Bronchial epithelial cell (primary cell): ENCODE results near the gene DISC1. TPM values are rescaled to one million over a fixed set of nuclear protein-coding genes. Genes with fewer than 3 reads are reported as not detected.

Source experiments
- DNase-seq: peaks from one replicate; pipeline ENCODE4 v3.0.0-alpha.2; 2010; ENCODE audit warnings: low read depth
- FAIRE-seq: peaks from 2 replicates; lab custom pipeline; 2011; peaks lifted over from hg19 to GRCh38; lab: Jason Lieb, UNC
- H3K27me3 ChIP-seq: 2 replicates; pipeline ENCODE4 v1.5.1; 2011; ENCODE audit warnings: low read length; ENCODE audit not compliant: control insufficient read depth, insufficient read depth
- H3K36me3 ChIP-seq: 2 replicates; pipeline ENCODE4 v1.5.1; 2011; ENCODE audit warnings: low read length; ENCODE audit not compliant: control insufficient read depth, insufficient read depth
- H3K4me3 ChIP-seq: 2 replicates; pipeline ENCODE4 v1.5.1; 2011; ENCODE audit warnings: mild to moderate bottlenecking, low read depth, low read length, control low read depth
- total RNA-seq: library from RNA; depleted of rRNA; stranded (reverse); fragments of >200 nt; gene quantifications from 2 replicates; pipeline ENCODE4 v1.2.1, GENCODE V29; 2014
- TF ChIP-seq, protein P1 (sequence below): IDR thresholded peaks from 2 replicates; pipeline ENCODE4 v1.5.1; 2011; ENCODE audit warnings: mild to moderate bottlenecking, moderate library complexity, low read length, control low read depth, inconsistent platforms; ENCODE audit not compliant: insufficient read depth, severe bottlenecking

Gene DISC1
- total RNA-seq, 1 donor from 2014 or later = 0.79 TPM

DNA sequence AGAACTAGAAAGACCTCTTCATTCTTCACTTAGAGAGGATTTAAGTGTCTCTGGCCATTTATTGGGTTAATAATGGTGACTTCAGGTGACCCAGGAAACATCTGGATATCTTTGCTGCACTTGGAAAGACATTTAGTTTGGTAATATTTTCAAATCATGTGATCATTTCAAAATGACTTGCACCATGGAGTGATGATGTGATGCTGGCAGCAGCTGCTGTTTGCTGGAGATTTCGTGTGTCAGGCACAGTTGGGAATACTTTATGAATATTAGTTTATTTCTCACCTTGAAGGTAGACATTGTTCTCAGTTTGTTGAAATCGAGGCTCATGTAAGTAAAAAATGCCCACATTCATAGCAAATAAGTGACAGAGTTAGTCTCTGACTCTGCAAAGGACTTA lies 236.0 kb downstream of the DISC1 start:
- TF ChIP-seq, protein P1, sequence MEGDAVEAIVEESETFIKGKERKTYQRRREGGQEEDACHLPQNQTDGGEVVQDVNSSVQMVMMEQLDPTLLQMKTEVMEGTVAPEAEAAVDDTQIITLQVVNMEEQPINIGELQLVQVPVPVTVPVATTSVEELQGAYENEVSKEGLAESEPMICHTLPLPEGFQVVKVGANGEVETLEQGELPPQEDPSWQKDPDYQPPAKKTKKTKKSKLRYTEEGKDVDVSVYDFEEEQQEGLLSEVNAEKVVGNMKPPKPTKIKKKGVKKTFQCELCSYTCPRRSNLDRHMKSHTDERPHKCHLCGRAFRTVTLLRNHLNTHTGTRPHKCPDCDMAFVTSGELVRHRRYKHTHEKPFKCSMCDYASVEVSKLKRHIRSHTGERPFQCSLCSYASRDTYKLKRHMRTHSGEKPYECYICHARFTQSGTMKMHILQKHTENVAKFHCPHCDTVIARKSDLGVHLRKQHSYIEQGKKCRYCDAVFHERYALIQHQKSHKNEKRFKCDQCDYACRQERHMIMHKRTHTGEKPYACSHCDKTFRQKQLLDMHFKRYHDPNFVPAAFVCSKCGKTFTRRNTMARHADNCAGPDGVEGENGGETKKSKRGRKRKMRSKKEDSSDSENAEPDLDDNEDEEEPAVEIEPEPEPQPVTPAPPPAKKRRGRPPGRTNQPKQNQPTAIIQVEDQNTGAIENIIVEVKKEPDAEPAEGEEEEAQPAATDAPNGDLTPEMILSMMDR = no peak
- Histone ChIP-seq H3K4me3 (no peak overlapping the region), H3K27me3 (peaks cover 1% of the 10 kb centered on the region), H3K36me3 (no peaks in the 10 kb centered on the region)
- FAIRE-seq = no peak
- no peak for DNase-seq

- TF ChIP-seq, protein P1 = no peak
- Histone ChIP-seq H3K4me3 (no peak overlapping the region), H3K27me3 (no peaks in the 10 kb centered on the region), H3K36me3 (no peaks in the 10 kb centered on the region)
- DNase-seq (no peak), FAIRE-seq (no peak)
Observed at GRCh38 chr1:231865331-231865730, 238.7 kb downstream of the DISC1 start.

DNA sequence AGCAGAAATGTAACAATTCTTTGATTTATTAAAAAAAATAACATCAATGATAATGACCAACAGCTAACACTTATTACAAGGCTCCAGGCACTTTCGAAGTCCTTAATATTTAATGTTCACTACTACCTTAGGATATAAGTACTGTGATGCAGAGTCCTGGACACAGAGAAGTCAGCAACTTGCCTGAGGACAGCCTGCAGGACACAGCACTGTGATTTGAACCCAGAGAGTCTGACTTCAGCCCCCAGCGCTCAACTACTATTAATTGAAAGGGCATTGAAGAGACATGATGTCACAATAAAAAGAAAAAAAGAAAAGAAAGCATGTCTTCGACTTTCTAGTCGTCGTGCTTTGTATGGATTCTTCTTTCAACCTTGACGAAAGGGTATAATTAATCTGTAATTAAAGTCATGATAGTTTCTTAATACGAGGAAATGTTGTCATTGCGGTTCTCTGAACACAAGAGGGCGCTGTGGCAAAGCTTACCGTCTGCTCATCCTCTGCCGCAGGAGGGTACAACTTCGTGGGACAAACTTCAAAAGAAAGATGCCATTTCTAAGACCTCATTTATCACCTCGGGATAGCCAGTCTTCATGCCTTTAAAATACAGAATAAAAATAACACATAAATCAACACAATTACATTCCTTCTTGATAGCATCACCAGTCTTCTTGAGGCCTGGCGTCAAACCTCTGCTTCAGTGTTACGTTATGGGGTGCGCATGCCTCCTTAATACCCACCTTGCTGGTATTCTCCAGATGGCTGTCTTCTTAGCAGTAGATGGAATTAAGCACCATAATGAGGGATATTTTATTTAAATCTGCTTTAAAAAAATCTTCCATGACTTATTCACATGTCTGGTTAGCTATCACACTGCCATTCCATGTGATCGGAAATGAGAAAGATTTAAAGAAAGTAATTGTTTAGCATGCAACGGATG lies 240.1 kb downstream of the DISC1 start:
- TF ChIP-seq, protein P1 = peak; percentile 80
- FAIRE-seq = no peak
- peak; percentile 43 for DNase-seq
- Histone ChIP-seq H3K36me3 (no peaks in the 10 kb centered on the region), H3K4me3 (no peak overlapping the region), H3K27me3 (no peaks in the 10 kb centered on the region)

DNA sequence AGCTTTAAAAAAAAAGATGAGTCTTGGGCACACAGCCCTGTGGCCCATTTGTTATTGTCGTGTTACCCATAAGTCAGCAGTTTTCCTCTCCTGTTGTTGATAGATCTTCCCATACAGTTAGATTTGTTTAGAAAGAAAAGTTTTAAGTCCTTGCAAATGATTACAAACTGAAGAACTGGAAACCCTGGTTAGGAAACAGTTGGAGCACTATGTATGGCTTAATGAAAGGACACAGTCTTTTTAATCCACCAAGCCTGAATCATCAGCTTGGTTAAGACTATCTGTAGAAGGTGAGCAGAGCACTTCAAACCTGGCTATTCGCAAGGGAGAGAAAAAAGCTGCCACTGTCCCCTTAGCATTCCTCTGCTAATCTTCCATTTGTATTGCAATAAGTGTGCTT lies 241.0 kb downstream of the DISC1 start:
- Histone ChIP-seq H3K4me3 (no peak overlapping the region), H3K36me3 (no peaks in the 10 kb centered on the region), H3K27me3 (no peaks in the 10 kb centered on the region)
- DNase-seq = peak; percentile 25
- FAIRE-seq = no peak
- TF ChIP-seq, protein P1 = no peak

DNA sequence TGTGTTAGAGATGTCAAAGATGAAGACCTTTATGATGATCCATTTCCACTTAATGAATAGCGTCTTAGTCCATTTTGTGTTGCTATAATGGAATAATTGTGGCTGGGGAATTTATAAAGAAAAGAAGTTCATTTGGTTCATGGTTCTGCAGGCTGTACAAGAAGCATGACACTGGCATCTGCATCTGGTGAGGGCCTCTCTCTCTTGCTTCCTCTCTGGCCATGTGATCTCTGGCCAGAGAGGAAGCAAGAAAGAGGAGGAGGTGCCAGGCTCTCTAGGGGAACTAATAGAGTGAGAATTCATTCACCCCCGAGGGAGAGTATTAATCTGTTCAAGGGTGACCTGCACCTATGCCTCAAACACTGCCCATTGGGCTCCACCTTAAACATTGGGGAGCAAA lies 242.8 kb downstream of the DISC1 start:
- Histone ChIP-seq H3K4me3 (no peak overlapping the region), H3K27me3 (no peaks in the 10 kb centered on the region), H3K36me3 (no peaks in the 10 kb centered on the region)
- no peak for DNase-seq
- no peak for FAIRE-seq
- TF ChIP-seq, protein P1 = no peak
